ENCODE measurements around the gene CARMIL3.

The CARMIL3 gene

GRCh38 chr14:24113379-24113800 is 61.6 kb downstream of the CARMIL3 start:
- Histone ChIP-seq H3K4me3 (ENCODE audit: low read length, poor library complexity, severe bottlenecking) (peak overlapping the region; percentile 91), H3K27me3 (ENCODE audit: insufficient read depth, low read length, poor library complexity, severe bottlenecking) (no peaks in the 10 kb centered on the region), H3K79me2 (ENCODE audit: insufficient read depth, low read length) (peaks cover 29% of the 10 kb centered on the region), H3K4me2 (ENCODE audit: low read depth, low read length, poor library complexity, severe bottlenecking) (peak overlapping the region; percentile 90), H2AFZ (ENCODE audit: low read length) (peak overlapping the region; percentile 89), H3K9ac (ENCODE audit: low read depth, low read length, poor library complexity, severe bottlenecking) (peak overlapping the region; percentile 91), H3K9me3 (ENCODE audit: insufficient read depth, low read depth, low read length) (no peaks in the 10 kb centered on the region), H4K20me1 (ENCODE audit: insufficient read depth, low read length, poor library complexity, severe bottlenecking) (peaks cover 11% of the 10 kb centered on the region), H3F3A (ENCODE audit: low read depth) (peaks cover 6% of the 10 kb centered on the region; the same call in 1 of the 2 replicates), H3K4me1 (ENCODE audit: insufficient read depth, low read length, poor library complexity, severe bottlenecking) (peaks cover 27% of the 10 kb centered on the region), H3K9me2 (replicated peaks; ENCODE audit: low read depth, low read length) (no peaks in the 10 kb centered on the region), H3K36me3 (ENCODE audit: insufficient read depth, low read length) (peaks cover 13% of the 10 kb centered on the region; the same call in 1 of the 2 replicates)
- no peak for TF ChIP-seq EZH2phosphoT487 (IDR thresholded peaks at IDR 0.05; ENCODE audit: borderline replicate concordance)
- no peak for TF ChIP-seq CTCF (conservative IDR thresholded peaks at IDR 0.05; ENCODE audit: low read length)

GRCh38 chr14:24113801-24114531 is 62.2 kb downstream of the CARMIL3 start:
- H3K9me2 ChIP-seq (replicated peaks; ENCODE audit: low read depth, low read length), result no peaks in the 10 kb centered on the region
- H3K4me3 ChIP-seq (ENCODE audit: low read length, poor library complexity, severe bottlenecking), result peak overlapping the region; percentile 91
- H3K4me2 ChIP-seq (ENCODE audit: low read depth, low read length, poor library complexity, severe bottlenecking), result peak overlapping the region; percentile 90
- peaks cover 6% of the 10 kb centered on the region; the same call in 1 of the 2 replicates for H3F3A ChIP-seq (ENCODE audit: low read depth)
- peak overlapping the region; percentile 89 for H2AFZ ChIP-seq (ENCODE audit: low read length)
- peaks cover 11% of the 10 kb centered on the region for H4K20me1 ChIP-seq (ENCODE audit: insufficient read depth, low read length, poor library complexity, severe bottlenecking)
- peaks cover 29% of the 10 kb centered on the region for H3K79me2 ChIP-seq (ENCODE audit: insufficient read depth, low read length)
- H3K9me3 ChIP-seq (ENCODE audit: insufficient read depth, low read depth, low read length), result no peaks in the 10 kb centered on the region
- H3K36me3 ChIP-seq (ENCODE audit: insufficient read depth, low read length), result peaks cover 19% of the 10 kb centered on the region; the same call in 1 of the 2 replicates
- H3K9ac ChIP-seq (ENCODE audit: low read depth, low read length, poor library complexity, severe bottlenecking), result peak overlapping the region; percentile 91
- H3K4me1 ChIP-seq (ENCODE audit: insufficient read depth, low read length, poor library complexity, severe bottlenecking), result peaks cover 23% of the 10 kb centered on the region
- TF ChIP-seq CTCF (conservative IDR thresholded peaks at IDR 0.05; ENCODE audit: low read length) (no peak), EZH2phosphoT487 (IDR thresholded peaks at IDR 0.05; ENCODE audit: borderline replicate concordance) (no peak)
- H3K27me3 ChIP-seq (ENCODE audit: insufficient read depth, low read length, poor library complexity, severe bottlenecking), result no peaks in the 10 kb centered on the region

GRCh38 chr14:24114532-24115421 is 63.0 kb downstream of the CARMIL3 start, which contains the start of the genes DCAF11 and NRL:
TSS of gene DCAF11 (plus strand) at chr14:24114777. CDS start at chr14:24115595, 818 bp downstream.
TSS of gene NRL (minus strand) at chr14:24114949. CDS start at chr14:24082848, 32,101 bp downstream.
- peak within 1 kb of the TSS; percentile 89 for H2AFZ ChIP-seq (ENCODE audit: low read length)
- peaks cover 19% of the 10 kb centered on the region for H3K4me1 ChIP-seq (ENCODE audit: insufficient read depth, low read length, poor library complexity, severe bottlenecking)
- no peaks in the 10 kb centered on the region for H3K9me2 ChIP-seq (replicated peaks; ENCODE audit: low read depth, low read length)
- no peaks in the 10 kb centered on the region for H3K9me3 ChIP-seq (ENCODE audit: insufficient read depth, low read depth, low read length)
- peak within 1 kb of the TSS; percentile 90 for H3K4me2 ChIP-seq (ENCODE audit: low read depth, low read length, poor library complexity, severe bottlenecking)
- H4K20me1 ChIP-seq (ENCODE audit: insufficient read depth, low read length, poor library complexity, severe bottlenecking), result peaks cover 11% of the 10 kb centered on the region
- TF ChIP-seq CTCF (conservative IDR thresholded peaks at IDR 0.05; ENCODE audit: low read length) (no peak), EZH2phosphoT487 (IDR thresholded peaks at IDR 0.05; ENCODE audit: borderline replicate concordance) (no peak)
- H3F3A ChIP-seq (ENCODE audit: low read depth), result peaks cover 6% of the 10 kb centered on the region; the same call in 1 of the 2 replicates
- peak within 1 kb of the TSS; percentile 91 for H3K9ac ChIP-seq (ENCODE audit: low read depth, low read length, poor library complexity, severe bottlenecking)
- no peaks in the 10 kb centered on the region for H3K27me3 ChIP-seq (ENCODE audit: insufficient read depth, low read length, poor library complexity, severe bottlenecking)
- H3K36me3 ChIP-seq (ENCODE audit: insufficient read depth, low read length), result peaks cover 27% of the 10 kb centered on the region; the same call in 1 of the 2 replicates
- peaks cover 29% of the 10 kb centered on the region for H3K79me2 ChIP-seq (ENCODE audit: insufficient read depth, low read length)
- H3K4me3 ChIP-seq (ENCODE audit: low read length, poor library complexity, severe bottlenecking), result peak within 1 kb of the TSS; percentile 91
